Endodermal cell (in vitro differentiated cells): ENCODE data around the gene ZYG11B. TPM values are rescaled to one million over a fixed set of nuclear protein-coding genes. Genes with fewer than 3 reads are reported as not detected.
"Not testable (repeated sequence)": the region's sequence is repeated elsewhere in the genome, so short reads cannot be mapped to it uniquely, and the experiment has no call there.

Experiments
- DNase-seq: peaks from one replicate; pipeline ENCODE4 v3.0.0-alpha.2; 2017
- H3K27ac ChIP-seq: 2 replicates; pipeline ENCODE4 v1.5.1; 2013; ENCODE audit warnings: mild to moderate bottlenecking, low read depth, low read length, moderate library complexity
- H3K27me3 ChIP-seq: 2 replicates; pipeline ENCODE4 v1.6.1; 2013; ENCODE audit warnings: mild to moderate bottlenecking, low read length, moderate library complexity; ENCODE audit not compliant: insufficient read depth, control insufficient read depth, poor library complexity, severe bottlenecking
- H3K36me3 ChIP-seq: 2 replicates; pipeline ENCODE4 v1.7.0; 2013; ENCODE audit warnings: mild to moderate bottlenecking, low read length, moderate library complexity; ENCODE audit not compliant: control insufficient read depth, insufficient read depth
- H3K4me1 ChIP-seq: one replicate; pipeline ENCODE4 v1.7.0; 2013; ENCODE audit warnings: low read length; ENCODE audit not compliant: control insufficient read depth, insufficient read depth
- H3K4me3 ChIP-seq: 2 replicates; pipeline ENCODE4 v1.5.1; 2013; ENCODE audit warnings: mild to moderate bottlenecking, low read length, moderate library complexity
- H3K9ac ChIP-seq: 2 replicates; pipeline ENCODE4 v1.6.1; 2013; ENCODE audit warnings: mild to moderate bottlenecking, low read length, moderate library complexity; ENCODE audit not compliant: poor library complexity, severe bottlenecking; ENCODE audit errors: extremely low read depth
- H3K9me3 ChIP-seq: 2 replicates; pipeline ENCODE4 v1.6.1; 2013; ENCODE audit warnings: mild to moderate bottlenecking, low read length, moderate library complexity; ENCODE audit not compliant: control insufficient read depth
- H3K27ac Mint-ChIP-seq: 2 replicates; pipeline ENCODE4 v1.8.0; 2020; ENCODE audit warnings: mixed read lengths
- H3K27me3 Mint-ChIP-seq: 2 replicates; pipeline ENCODE4 v1.8.0; 2021; ENCODE audit warnings: mild to moderate bottlenecking, mixed read lengths; ENCODE audit not compliant: insufficient read depth
- H3K36me3 Mint-ChIP-seq: 2 replicates; pipeline ENCODE4 v1.8.0; 2020; ENCODE audit warnings: low read depth, mixed read lengths
- H3K4me1 Mint-ChIP-seq: 2 replicates; pipeline ENCODE4 v1.8.0; 2020; ENCODE audit warnings: mixed read lengths
- H3K4me3 Mint-ChIP-seq: 2 replicates; pipeline ENCODE4 v1.8.0; 2020; ENCODE audit warnings: mild to moderate bottlenecking, moderate library complexity, mixed read lengths
- H3K9me3 Mint-ChIP-seq: 2 replicates; pipeline ENCODE4 v1.8.0; 2020; ENCODE audit warnings: mild to moderate bottlenecking, mixed read lengths
- CTCF ChIP-seq: fragments of 200-600 bp; sonication (generic); conservative IDR thresholded peaks from 2 replicates; pipeline ENCODE4 v1.5.0; 2021; ENCODE audit warnings: antibody characterized with exemption, mild to moderate bottlenecking
- WGBS, 2 experiments: methylation state at CpG; one replicate each; pipeline versions ENCODE4 v1.1.5 to v1.1.7; 2013; ENCODE audit warnings: missing lambda C conversion rate in 2 of 2, mixed read lengths in 1 of 2; ENCODE audit not compliant: insufficient coverage in 1 of 2, insufficient read length in 1 of 2; 5-methylcytosine and 5-hydroxymethylcytosine counted together
- total RNA-seq, 2 donors: library from RNA; stranded (reverse); fragmentation: NEBNext Ultra II Directional in 1 of 2; extraction: Animal tissue kit (Norgen Biotek cat#: 25700) in 1 of 2; gene quantifications; 2 replicates in 1 of 2; 3 replicates in 1 of 2; pipeline ENCODE4 v1.2.1, GENCODE V29; 2021

ZYG11B gene
- total RNA-seq, 2 donors from 2014 or later = 24.8 to 30.2 TPM

DNA sequence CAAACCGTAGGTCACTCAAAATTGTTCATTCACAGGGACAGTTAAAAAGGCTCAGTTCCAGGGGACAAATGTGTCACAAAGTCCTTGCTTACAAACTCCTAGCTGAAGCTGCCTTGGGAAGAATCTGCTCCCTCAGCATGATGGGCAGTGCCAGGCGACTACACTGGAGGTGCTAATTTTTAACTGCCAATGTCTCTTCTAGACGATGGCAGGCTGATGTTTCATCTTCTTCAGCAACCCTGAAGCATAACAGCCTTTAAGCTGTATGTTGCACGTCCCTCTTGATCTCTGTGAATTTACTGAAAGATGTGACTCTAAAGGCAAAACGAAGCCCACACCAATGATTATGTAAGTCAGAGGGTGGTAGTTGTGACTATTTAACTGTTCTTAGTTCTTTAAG lies 39.4 kb upstream of the ZYG11B start:
- H3K9me3 Mint-ChIP-seq = peaks cover 3% of the 10 kb centered on the region
- WGBS, 2 experiments = 94 to 100% methylated on average over 5 of the region's 5 CpGs

DNA sequence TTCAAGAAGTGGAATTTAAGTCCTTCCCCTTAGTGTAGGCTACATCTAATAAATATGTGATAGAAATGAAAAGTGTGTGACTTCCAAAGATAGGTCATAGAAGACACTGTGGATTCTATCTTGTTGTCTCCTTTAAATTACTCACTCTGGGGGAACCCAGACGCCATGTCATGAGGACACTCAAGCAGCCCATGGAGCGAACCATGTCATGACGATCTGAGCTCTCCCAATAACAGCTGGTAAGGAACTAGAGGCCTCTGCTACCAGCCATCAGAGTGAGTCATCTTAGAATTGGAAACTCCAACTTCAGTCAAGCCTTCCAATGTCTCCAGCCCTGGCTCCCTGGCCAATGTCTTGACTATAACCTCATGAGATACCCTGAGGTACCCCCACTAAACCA lies 34.4 kb upstream of the ZYG11B start:
- Histone ChIP-seq H3K4me3 (no peak overlapping the region), H3K36me3 (peaks cover 65% of the 10 kb centered on the region), H3K9me3 (peaks cover 4% of the 10 kb centered on the region), H3K27ac (no peak overlapping the region), H3K4me1 (no peaks in the 10 kb centered on the region), H3K9ac (no peak overlapping the region), H3K27me3 (no peaks in the 10 kb centered on the region)
- Mint-ChIP-seq H3K9me3 (no peaks in the 10 kb centered on the region), H3K27ac (no peak overlapping the region), H3K4me3 (no peak overlapping the region), H3K36me3 (peaks cover 51% of the 10 kb centered on the region), H3K27me3 (no peaks in the 10 kb centered on the region), H3K4me1 (no peaks in the 10 kb centered on the region)
- no peak for DNase-seq
- TF ChIP-seq CTCF = no peak
- 90 to 93% methylated on average over 3 of the region's 3 CpGs for WGBS, 2 experiments

More for the DNA sequence above, 39.4 kb upstream of the ZYG11B start:
- Mint-ChIP-seq H3K4me1 (peaks cover 2% of the 10 kb centered on the region), H3K27me3 (no peaks in the 10 kb centered on the region), H3K36me3 (peaks cover 36% of the 10 kb centered on the region), H3K4me3 (no peak overlapping the region), H3K27ac (no peak overlapping the region)
- no peak overlapping the region for H3K4me3 ChIP-seq
- no peaks in the 10 kb centered on the region for H3K4me1 ChIP-seq
- H3K9me3 ChIP-seq = peaks cover 7% of the 10 kb centered on the region
- H3K27ac ChIP-seq = no peak overlapping the region
- H3K9ac ChIP-seq = no peak overlapping the region
- no peak for DNase-seq
- no peaks in the 10 kb centered on the region for H3K27me3 ChIP-seq
- no peak for TF ChIP-seq CTCF
- peaks cover 54% of the 10 kb centered on the region for H3K36me3 ChIP-seq

DNA sequence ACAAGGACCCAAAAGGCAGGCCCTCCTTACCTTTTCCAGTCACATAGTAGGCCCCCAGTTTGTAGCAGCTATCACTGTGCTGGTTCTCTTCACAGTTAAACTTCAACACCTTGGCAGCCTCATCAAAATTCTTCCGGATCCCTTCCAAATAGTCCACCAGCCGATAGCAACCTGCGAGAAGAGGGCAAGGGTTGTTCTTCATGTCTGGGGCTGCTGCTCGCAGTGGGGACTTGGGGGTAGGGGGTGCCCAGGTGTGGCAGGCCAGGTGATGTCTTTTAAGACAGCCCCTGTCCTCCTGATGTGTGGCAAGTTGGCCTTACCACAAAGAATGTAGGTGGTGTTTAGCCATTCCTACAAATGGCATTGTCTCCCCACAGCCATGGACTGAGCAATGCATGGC lies 33.6 kb upstream of the ZYG11B start:
- Mint-ChIP-seq H3K4me1 (no peaks in the 10 kb centered on the region), H3K9me3 (peaks cover 6% of the 10 kb centered on the region), H3K27ac (no peak overlapping the region), H3K36me3 (peaks cover 51% of the 10 kb centered on the region), H3K27me3 (no peaks in the 10 kb centered on the region), H3K4me3 (no peak overlapping the region)
- Histone ChIP-seq H3K27ac (no peak overlapping the region), H3K4me3 (no peak overlapping the region), H3K9ac (no peak overlapping the region), H3K36me3 (peaks cover 56% of the 10 kb centered on the region), H3K4me1 (no peaks in the 10 kb centered on the region), H3K9me3 (peaks cover 4% of the 10 kb centered on the region), H3K27me3 (no peaks in the 10 kb centered on the region)
- TF ChIP-seq CTCF = no peak
- no peak for DNase-seq
- 97 to 100% methylated on average over 2 to 4 of the region's 4 CpGs for WGBS, 2 experiments

DNA sequence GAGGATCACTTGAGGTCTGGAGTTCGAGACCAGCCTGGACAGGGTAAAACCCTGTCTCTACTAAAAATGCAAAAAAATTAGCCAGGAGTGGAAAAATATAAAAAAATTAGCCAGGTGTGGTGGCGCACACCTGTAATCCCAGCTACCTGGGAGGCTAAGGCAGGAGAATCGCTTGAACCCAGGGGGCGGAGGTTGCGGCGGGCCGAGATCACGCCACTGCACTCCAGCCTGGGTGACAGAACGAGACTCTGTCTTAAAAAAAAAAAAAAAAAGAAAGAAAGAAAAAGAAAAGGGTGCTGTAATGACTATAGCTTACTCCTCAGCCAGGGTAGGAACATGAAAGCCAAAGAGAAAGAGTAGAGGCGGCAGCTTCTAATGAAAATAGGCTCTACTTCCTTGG lies 32.9 kb upstream of the ZYG11B start:
- H3K27ac Mint-ChIP-seq, H3K9ac ChIP-seq, H3K27me3 Mint-ChIP-seq, H3K4me1 ChIP-seq, H3K27ac ChIP-seq, H3K4me1 Mint-ChIP-seq, H3K9me3 ChIP-seq, H3K27me3 ChIP-seq, DNase-seq, H3K4me3 Mint-ChIP-seq, H3K4me3 ChIP-seq: not testable (repeated sequence)
- Mint-ChIP-seq H3K36me3 (peaks cover 46% of the 10 kb centered on the region), H3K9me3 (peaks cover 11% of the 10 kb centered on the region)
- 96% methylated on average over 4 to 10 of the region's 10 CpGs for WGBS, 2 experiments
- H3K36me3 ChIP-seq = peaks cover 50% of the 10 kb centered on the region
